PFSK-1 (cell line): ENCODE results near the gene DIS3L.

Source experiments
- FOXP2 ChIP-seq: optimal IDR thresholded peaks from 2 replicates; pipeline ENCODE3; 2011; ENCODE audit warnings: borderline replicate concordance, control low read depth, inconsistent platforms; ENCODE audit not compliant: insufficient read depth; ENCODE audit errors: extremely low read length, extremely low read depth
- POLR2AphosphoS5 ChIP-seq: IDR thresholded peaks from 2 replicates; pipeline ENCODE4 v1.6.1; 2012; ENCODE audit warnings: low read depth, mild to moderate bottlenecking, control low read depth, low read length, moderate library complexity
- SIN3A ChIP-seq: IDR thresholded peaks from 2 replicates; pipeline ENCODE4 v1.6.1; 2012; ENCODE audit warnings: mild to moderate bottlenecking, low read length, moderate library complexity, borderline replicate concordance; ENCODE audit not compliant: insufficient read depth
- TAF1 ChIP-seq: IDR thresholded peaks from 2 replicates; pipeline ENCODE4 v1.6.1; 2012; ENCODE audit warnings: low read length, control low read depth, borderline replicate concordance; ENCODE audit not compliant: insufficient read depth
- TF ChIP-seq, protein P1 (sequence below), 2 experiments: IDR thresholded peaks; 2 replicates each; pipeline versions ENCODE4 v1.6.1 to v1.8.0; 2011 to 2012; ENCODE audit warnings: low read depth in 2 of 2, low read length in 2 of 2, control low read depth in 1 of 2, inconsistent platforms in 1 of 2, mild to moderate bottlenecking in 1 of 2, moderate library complexity in 1 of 2; ENCODE audit not compliant: insufficient read depth in 1 of 2

Gene DIS3L

DNA sequence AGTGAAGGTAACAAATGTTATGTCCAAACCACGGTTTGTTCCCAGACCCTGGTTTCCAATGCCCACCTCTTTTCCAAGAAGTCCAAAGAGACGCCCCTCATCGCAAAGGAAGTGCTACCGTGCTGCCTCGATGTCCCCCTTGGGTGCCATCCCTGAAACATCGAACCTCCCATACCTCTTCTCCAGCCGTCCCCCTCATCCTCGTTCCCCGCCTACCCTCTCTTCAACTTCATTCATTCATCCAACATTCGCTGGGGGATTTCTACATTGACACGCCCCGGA is 62.6 kb downstream of the DIS3L start:
- TF ChIP-seq, protein P1, sequence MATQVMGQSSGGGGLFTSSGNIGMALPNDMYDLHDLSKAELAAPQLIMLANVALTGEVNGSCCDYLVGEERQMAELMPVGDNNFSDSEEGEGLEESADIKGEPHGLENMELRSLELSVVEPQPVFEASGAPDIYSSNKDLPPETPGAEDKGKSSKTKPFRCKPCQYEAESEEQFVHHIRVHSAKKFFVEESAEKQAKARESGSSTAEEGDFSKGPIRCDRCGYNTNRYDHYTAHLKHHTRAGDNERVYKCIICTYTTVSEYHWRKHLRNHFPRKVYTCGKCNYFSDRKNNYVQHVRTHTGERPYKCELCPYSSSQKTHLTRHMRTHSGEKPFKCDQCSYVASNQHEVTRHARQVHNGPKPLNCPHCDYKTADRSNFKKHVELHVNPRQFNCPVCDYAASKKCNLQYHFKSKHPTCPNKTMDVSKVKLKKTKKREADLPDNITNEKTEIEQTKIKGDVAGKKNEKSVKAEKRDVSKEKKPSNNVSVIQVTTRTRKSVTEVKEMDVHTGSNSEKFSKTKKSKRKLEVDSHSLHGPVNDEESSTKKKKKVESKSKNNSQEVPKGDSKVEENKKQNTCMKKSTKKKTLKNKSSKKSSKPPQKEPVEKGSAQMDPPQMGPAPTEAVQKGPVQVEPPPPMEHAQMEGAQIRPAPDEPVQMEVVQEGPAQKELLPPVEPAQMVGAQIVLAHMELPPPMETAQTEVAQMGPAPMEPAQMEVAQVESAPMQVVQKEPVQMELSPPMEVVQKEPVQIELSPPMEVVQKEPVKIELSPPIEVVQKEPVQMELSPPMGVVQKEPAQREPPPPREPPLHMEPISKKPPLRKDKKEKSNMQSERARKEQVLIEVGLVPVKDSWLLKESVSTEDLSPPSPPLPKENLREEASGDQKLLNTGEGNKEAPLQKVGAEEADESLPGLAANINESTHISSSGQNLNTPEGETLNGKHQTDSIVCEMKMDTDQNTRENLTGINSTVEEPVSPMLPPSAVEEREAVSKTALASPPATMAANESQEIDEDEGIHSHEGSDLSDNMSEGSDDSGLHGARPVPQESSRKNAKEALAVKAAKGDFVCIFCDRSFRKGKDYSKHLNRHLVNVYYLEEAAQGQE (IDR thresholded peaks at IDR 0.05; ENCODE audit: insufficient read depth in 1 of 2, low read depth in 2 of 2, low read length in 2 of 2) = no peak
- no peak for TF ChIP-seq FOXP2
- no peak for TF ChIP-seq POLR2AphosphoS5
- no peak for TF ChIP-seq SIN3A
- no peak for TF ChIP-seq TAF1

DNA sequence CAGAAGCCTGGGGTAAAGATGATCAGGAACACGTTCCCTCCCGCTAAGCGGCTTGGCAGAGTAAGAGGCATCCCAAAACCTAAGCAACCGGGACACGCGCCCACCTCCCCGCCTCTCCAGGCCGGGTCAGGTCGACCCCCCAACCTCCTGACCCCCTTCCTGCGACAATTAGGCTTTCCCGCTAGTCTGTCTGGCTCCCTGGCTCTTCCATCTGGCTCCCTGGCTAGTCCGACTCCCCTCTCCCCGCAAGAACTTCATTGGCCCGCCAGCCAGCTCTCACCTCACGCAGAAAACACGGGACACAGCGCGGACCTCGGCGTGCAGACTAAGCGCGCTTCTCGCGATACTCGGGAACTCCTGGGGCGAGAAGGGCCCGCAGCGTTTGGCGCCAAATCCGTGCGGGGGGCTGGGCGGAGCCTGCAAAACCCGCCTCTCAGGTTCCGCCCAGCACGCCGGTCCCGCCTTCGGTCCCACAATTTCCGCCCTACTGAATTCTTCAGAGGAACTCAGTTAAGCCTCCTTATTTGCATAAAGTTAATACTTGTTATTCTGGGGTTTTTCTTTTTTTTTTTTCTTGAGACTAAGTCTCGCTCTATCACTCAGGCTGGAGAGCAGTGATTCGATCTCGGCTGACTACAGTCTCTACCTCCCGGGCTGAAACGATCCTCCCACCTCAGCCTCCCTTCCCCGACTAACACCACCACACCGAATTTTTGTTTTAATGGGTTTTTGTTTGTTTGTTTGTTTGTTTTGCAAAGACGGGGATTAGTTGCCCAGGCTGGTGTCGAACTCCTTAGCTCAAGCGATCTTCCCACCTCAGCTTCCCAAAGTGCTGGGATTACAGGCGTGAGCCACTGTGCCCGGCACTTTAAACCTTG is 63.2 kb downstream of the DIS3L start, which contains the start of gene TIPIN:
TSS of gene TIPIN (minus strand) at position 327 of the 878 bp plus-strand sequence. CDS start 3,738 bp downstream, outside the sequence.
- peak; percentile 78 for TF ChIP-seq FOXP2
- TF ChIP-seq, protein P1 (IDR thresholded peaks at IDR 0.05; ENCODE audit: insufficient read depth in 1 of 2, low read depth in 2 of 2, low read length in 2 of 2) = peak in 1 of 2 experiments; percentile 7; a peak in 1 of 4 replicates
- peak; percentile 97 for TF ChIP-seq POLR2AphosphoS5
- TF ChIP-seq TAF1 = peak; percentile 85; the same call in 1 of the 2 replicates
- TF ChIP-seq SIN3A = peak; percentile 78; the same call in 1 of the 2 replicates

DNA sequence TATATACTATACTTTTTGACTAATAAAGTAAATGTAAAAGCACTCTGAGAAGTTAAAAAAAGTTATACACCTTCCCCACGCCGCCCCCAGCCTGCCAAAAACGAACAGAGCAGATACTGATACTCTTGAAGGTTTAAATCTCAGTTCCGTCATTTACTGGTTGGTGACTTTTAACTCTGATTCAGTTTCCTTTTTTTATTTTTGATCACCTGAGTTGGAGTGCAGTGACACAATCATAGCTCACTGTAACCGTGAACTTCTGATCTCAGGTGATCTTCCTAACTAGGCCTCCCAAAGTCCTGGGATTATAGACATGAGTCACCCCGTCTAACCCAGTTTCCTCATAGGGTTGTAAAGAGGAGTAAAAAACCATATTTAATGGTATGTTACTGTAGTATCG is 66.4 kb downstream of the DIS3L start:
- TF ChIP-seq, protein P1 (IDR thresholded peaks at IDR 0.05; ENCODE audit: insufficient read depth in 1 of 2, low read depth in 2 of 2, low read length in 2 of 2) = no peak
- no peak for TF ChIP-seq FOXP2

DNA sequence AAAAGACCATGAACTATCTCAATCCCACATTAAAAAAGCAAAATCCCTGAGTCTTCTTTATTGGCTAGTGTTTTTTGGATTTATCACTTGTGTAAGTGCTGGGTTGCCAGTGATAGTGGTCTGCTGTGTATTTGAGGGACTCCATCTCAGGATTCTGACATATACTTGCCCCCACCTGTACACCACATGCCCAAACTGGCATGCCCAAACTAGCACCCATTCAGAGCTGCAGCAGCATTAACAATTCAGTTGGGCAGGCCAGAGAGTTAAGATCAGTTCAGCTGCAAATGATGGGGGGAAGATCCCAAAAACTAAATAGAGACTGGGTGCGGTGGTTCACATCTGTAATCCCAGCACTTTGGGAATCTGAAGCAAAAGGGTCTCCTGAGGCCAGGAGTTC is 69.4 kb downstream of the DIS3L start:
- TF ChIP-seq, protein P1 (IDR thresholded peaks at IDR 0.05; ENCODE audit: insufficient read depth in 1 of 2, low read depth in 2 of 2, low read length in 2 of 2) = no peak
- TF ChIP-seq TAF1 = no peak
- TF ChIP-seq FOXP2 = no peak

DNA sequence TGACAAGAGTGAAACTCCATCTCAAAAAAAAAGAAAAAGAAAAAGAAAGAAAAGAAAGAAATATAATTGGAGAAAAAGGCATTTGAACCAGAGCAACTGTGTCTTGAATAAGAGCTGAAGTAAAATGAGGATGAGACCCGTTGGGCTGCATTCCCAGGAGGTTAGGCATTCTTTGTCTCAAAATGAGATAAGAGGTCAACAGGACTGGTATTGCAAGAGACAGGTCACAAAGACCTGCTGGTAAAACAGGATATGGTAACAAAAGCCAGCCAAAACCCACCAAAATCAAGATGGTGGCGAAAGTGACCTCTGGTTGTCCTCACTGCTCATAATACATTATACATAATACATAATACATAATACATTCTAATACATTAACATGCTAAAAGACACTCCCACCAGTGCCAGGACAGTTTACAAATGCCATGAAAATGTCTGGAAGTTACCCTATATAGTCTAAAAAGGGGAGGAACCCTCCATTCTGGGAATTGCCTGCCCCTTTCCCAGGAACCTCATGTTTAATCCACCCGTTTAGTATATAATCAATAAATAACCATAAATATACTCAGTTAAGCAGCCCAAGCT is 71.7 kb downstream of the DIS3L start:
- TF ChIP-seq TAF1 (no peak), FOXP2 (no peak), POLR2AphosphoS5 (no peak), SIN3A (no peak)
- TF ChIP-seq, protein P1 (IDR thresholded peaks at IDR 0.05; ENCODE audit: insufficient read depth in 1 of 2, low read depth in 2 of 2, low read length in 2 of 2) = no peak
